Measurements from ENCODE around the gene PATL2.

DNA sequence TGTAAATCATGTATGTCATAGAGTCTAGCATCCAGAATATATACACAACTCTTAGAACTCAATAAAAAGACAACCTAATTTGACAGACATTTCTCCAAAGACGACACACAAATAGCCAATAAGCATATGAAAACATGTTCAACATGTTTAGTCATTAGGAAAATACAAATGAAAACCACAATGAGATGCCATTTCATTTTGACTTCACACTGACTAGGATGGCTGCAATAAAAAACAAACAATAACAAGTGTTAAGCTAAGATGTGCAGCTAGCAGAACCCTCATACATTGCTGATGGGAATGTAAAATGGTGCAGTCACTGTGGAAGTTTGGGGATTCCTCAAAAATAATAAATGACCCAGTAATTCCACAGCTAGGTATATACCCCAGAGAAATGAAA lies 64.1 kb downstream of the PATL2 start:
- TF ChIP-seq, protein P1, sequence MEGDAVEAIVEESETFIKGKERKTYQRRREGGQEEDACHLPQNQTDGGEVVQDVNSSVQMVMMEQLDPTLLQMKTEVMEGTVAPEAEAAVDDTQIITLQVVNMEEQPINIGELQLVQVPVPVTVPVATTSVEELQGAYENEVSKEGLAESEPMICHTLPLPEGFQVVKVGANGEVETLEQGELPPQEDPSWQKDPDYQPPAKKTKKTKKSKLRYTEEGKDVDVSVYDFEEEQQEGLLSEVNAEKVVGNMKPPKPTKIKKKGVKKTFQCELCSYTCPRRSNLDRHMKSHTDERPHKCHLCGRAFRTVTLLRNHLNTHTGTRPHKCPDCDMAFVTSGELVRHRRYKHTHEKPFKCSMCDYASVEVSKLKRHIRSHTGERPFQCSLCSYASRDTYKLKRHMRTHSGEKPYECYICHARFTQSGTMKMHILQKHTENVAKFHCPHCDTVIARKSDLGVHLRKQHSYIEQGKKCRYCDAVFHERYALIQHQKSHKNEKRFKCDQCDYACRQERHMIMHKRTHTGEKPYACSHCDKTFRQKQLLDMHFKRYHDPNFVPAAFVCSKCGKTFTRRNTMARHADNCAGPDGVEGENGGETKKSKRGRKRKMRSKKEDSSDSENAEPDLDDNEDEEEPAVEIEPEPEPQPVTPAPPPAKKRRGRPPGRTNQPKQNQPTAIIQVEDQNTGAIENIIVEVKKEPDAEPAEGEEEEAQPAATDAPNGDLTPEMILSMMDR (IDR thresholded peaks at IDR 0.05; ENCODE audit: low read length): no peak
- TF ChIP-seq EZH2 (IDR thresholded peaks at IDR 0.05; ENCODE audit: borderline replicate concordance, low read length): no peak
